BLaER1 (cell line): ENCODE data around the gene TTC39C.
A peak's percentile ranks its signal among the peaks of the same experiment; 100 is the strongest.

ENCODE experiments used
- H3K27ac ChIP-seq: shearing (Covaris generic); formaldehyde crosslinking; 2 replicates; pipeline ENCODE4 v1.8.1; 2022
- H3K27me3 ChIP-seq: shearing (Covaris generic); formaldehyde crosslinking; 2 replicates; pipeline ENCODE4 v1.8.1; 2022
- H3K36me3 ChIP-seq: shearing (Covaris generic); formaldehyde crosslinking; 2 replicates; pipeline ENCODE4 v1.8.1; 2022
- H3K4me1 ChIP-seq: shearing (Covaris generic); formaldehyde crosslinking; 2 replicates; pipeline ENCODE4 v1.8.1; 2022
- H3K4me2 ChIP-seq: shearing (Covaris generic); formaldehyde crosslinking; 2 replicates; pipeline ENCODE4 v1.8.1; 2022
- H3K4me3 ChIP-seq: shearing (Covaris generic); formaldehyde crosslinking; 2 replicates; pipeline ENCODE4 v1.8.1; 2022
- H3K9ac ChIP-seq: shearing (Covaris generic); formaldehyde crosslinking; 2 replicates; pipeline ENCODE4 v1.8.1; 2022
- H3K9me3 ChIP-seq: shearing (Covaris generic); formaldehyde crosslinking; 2 replicates; pipeline ENCODE4 v1.8.1; 2022
- H4K20me1 ChIP-seq: shearing (Covaris generic); formaldehyde crosslinking; 2 replicates; pipeline ENCODE4 v1.8.1; 2022
- Cebpa-rat ChIP-seq: shearing (Covaris generic); IDR thresholded peaks from 2 replicates; pipeline ENCODE4 v1.8.1; 2022

TTC39C gene

DNA sequence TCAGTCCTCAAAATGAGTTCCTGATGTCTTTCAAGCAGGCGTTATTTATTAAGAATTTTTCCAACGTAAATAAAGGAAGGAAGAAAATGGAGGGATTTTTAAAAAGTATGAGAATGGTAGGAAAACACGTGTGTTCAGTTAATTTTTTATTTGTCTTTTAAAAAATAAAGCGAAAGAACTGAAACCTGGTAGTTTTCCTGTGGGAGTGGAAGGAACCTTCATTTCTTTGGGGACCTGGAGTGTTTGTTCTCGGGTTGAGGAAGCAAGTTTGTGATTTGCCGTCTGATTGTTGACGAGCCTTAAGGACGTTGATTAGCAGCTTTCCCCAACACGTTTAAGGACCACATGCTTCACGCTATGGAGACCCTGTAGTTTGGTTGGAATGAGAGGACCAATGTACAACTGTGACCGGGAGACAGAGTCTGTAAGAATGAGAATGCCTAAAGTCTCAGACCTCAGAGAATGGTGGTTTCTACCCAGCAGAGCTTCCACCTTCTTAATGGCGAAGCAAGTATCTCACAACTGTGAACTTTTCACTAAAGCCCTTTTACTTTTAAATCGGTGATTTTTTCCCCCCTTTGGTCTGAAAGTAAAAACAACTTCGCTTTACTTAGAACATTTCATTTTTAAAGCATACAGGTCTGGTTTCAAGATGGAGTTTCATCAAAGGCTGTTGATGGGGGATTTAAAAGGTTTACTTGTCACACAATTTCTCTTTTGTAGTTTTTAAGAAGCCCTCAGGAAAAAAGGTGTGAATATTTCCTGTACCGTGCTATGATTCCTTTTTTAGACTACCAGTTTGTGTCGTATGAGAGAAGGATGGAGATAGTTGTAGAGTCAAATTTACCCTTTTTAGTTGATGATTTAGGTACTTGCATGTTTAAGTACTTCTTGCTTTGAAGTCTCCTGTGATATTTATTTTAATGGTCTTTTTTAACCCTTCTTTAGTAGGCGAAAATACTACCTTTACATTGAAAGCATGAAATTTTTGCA lies 1.4 kb downstream of the TTC39C start:
- H3K27ac ChIP-seq, result peak overlapping the region; percentile 94
- no peaks in the 10 kb centered on the region for H3K27me3 ChIP-seq
- no peak for TF ChIP-seq Cebpa-rat
- peak overlapping the region; percentile 88 for H3K4me2 ChIP-seq
- H4K20me1 ChIP-seq, result peaks cover 46% of the 10 kb centered on the region
- no peaks in the 10 kb centered on the region for H3K36me3 ChIP-seq
- peak overlapping the region; percentile 92 for H3K4me3 ChIP-seq
- peaks cover 80% of the 10 kb centered on the region for H3K4me1 ChIP-seq
- H3K9ac ChIP-seq, result peak overlapping the region; percentile 95
- no peaks in the 10 kb centered on the region for H3K9me3 ChIP-seq

DNA sequence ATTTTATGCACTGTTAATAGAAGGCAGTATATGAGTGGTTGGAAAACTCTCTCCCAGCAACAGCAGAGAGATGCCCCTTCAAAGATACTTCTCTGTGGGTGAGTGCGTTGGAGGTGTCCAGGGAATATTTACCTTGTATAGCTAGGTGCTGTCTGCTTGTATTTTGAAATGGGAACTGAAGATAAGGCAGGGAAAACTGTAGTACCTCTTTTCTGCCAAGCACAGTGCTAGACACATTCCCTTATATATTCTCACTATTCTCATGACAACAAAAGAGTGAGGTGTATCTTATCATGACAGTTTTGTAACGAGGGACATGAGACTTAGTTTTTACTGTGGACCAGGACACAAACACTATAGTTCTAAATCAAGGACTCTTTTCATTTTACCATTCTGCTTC lies 2.1 kb downstream of the TTC39C start:
- Histone ChIP-seq H3K4me2 (peak overlapping the region; percentile 88), H4K20me1 (peaks cover 53% of the 10 kb centered on the region), H3K9ac (peak overlapping the region; percentile 95; the same call in 1 of the 2 replicates), H3K4me1 (peaks cover 80% of the 10 kb centered on the region), H3K4me3 (peak overlapping the region; percentile 92), H3K9me3 (no peaks in the 10 kb centered on the region), H3K36me3 (no peaks in the 10 kb centered on the region), H3K27ac (no peak overlapping the region), H3K27me3 (no peaks in the 10 kb centered on the region)
- TF ChIP-seq Cebpa-rat, result no peak

DNA sequence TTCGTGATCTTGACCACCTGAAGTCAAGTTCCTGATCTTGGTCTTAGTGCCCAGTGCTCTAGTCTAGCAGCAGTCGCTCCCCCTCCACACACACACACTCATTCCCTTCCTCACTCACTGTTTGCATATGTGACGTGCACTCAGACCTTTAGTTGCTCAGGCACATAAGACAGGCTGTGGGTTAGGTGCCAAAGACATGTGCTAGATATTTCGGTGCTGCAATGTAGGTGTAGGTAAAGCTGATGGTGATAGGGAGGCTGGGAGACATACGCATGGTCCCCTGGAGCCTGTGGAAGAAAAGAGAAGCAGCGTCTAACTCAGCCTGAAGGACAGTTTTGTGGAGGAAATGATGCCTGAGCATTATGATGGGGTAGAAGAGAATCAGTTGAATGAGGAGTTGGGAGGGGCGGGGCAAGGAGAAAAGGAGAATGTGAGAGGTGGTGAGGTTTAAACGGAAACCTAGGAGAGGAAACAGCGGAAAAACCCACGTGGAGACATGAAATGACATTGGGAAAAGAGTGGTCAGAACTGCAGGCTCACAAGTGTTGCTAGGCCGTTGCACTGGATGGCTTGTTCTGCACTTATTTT lies 3.8 kb downstream of the TTC39C start:
- H3K4me1 ChIP-seq, result peaks cover 81% of the 10 kb centered on the region
- peaks cover 11% of the 10 kb centered on the region for H3K36me3 ChIP-seq
- peak overlapping the region; percentile 88 for H3K4me2 ChIP-seq
- TF ChIP-seq Cebpa-rat, result no peak
- peaks cover 71% of the 10 kb centered on the region for H4K20me1 ChIP-seq
- no peak overlapping the region for H3K9ac ChIP-seq
- no peaks in the 10 kb centered on the region for H3K27me3 ChIP-seq
- peak overlapping the region; percentile 48 for H3K27ac ChIP-seq
- no peak overlapping the region for H3K4me3 ChIP-seq
- H3K9me3 ChIP-seq, result no peaks in the 10 kb centered on the region

DNA sequence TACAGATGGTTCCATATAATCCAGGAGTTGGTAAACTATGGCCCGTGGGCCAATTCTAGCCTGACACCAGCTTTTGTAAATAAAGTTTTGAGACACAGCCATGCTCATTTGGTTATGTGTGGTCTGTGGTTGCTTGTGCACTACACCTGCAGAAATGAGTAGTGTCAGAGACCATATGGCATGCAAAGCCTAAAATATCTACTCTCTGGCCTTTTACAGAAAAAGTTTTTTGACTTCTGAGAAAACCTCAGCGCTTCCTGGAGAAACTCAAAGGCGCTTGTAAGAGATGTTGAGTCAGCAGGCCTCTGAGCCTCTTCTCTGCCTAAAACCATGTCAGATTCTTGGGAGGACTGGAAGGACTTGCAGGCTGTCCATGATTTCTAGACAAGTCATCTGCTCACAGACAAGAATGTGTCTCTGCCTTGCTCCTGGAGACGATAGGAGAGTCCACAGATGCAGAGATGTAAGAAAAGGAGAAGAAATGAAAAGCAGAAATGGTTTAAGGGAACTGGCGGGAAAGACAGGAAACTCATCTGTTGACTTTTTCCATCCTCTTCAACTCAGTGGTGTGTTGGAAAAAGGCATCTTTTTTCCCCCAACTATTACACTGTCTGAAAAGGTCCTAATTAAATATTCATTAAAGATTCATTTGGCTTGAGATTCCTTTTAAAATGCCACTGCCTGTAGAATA lies 5.2 kb downstream of the TTC39C start:
- Histone ChIP-seq H3K27me3 (no peaks in the 10 kb centered on the region), H4K20me1 (peaks cover 75% of the 10 kb centered on the region), H3K4me1 (peaks cover 77% of the 10 kb centered on the region), H3K4me2 (peak overlapping the region; percentile 88), H3K4me3 (peak overlapping the region; percentile 38; the same call in 1 of the 2 replicates), H3K9ac (peak overlapping the region; percentile 59; the same call in 1 of the 2 replicates), H3K9me3 (no peaks in the 10 kb centered on the region), H3K36me3 (peaks cover 21% of the 10 kb centered on the region), H3K27ac (peak overlapping the region; percentile 63; the same call in 1 of the 2 replicates)
- no peak for TF ChIP-seq Cebpa-rat

DNA sequence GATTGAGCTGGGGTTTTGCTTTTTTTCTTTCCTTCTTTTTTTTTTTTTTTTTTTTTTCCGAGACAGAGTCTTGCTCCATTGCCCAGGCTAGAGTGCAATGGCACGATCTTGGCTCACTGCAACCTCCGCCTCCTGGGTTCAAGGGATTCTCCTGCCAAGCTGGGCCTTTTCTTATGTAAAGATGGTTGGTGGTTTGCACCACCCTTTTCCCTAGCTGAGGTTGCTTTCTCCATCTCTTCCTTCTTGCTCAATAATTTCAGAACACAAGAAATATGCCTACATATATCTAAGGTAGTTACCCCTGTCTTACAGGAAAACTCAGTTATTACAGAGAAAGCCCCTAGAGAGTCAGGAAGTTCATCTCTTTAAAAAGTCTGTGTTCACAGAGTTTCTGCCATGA lies 7.0 kb downstream of the TTC39C start:
- Histone ChIP-seq H3K4me2 (peak overlapping the region; percentile 88), H3K9me3 (no peaks in the 10 kb centered on the region), H3K27ac (peak overlapping the region; percentile 63; the same call in 1 of the 2 replicates), H3K9ac (peak overlapping the region; percentile 25; the same call in 1 of the 2 replicates), H4K20me1 (peaks cover 90% of the 10 kb centered on the region), H3K4me3 (no peak overlapping the region), H3K36me3 (peaks cover 38% of the 10 kb centered on the region), H3K27me3 (no peaks in the 10 kb centered on the region), H3K4me1 (peaks cover 84% of the 10 kb centered on the region)
- no peak for TF ChIP-seq Cebpa-rat

DNA sequence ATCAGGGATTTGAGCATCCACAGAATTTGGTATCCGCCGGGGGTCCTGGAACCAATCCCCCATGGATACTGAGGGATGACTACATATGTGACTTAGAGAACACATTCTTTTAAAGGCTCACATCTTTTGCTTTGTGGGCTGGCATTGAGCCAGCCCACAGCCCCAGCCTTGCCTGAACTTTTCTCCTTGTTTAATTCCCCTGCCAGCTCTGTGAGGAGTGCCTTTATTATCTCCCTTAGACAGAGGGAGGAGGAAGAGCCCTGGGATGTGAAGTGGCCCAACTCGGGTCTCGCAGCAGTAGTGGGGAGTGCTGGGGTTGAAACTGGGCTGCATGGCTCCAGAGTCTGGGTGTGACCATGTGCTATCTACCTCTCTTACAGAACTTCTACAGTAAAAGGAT lies 7.6 kb downstream of the TTC39C start:
- peak overlapping the region; percentile 2; the same call in 1 of the 2 replicates for H3K9ac ChIP-seq
- TF ChIP-seq Cebpa-rat, result no peak
- peaks cover 90% of the 10 kb centered on the region for H4K20me1 ChIP-seq
- peak overlapping the region; percentile 88 for H3K4me2 ChIP-seq
- no peaks in the 10 kb centered on the region for H3K27me3 ChIP-seq
- H3K36me3 ChIP-seq, result peaks cover 44% of the 10 kb centered on the region
- no peaks in the 10 kb centered on the region for H3K9me3 ChIP-seq
- H3K27ac ChIP-seq, result no peak overlapping the region
- H3K4me1 ChIP-seq, result peaks cover 84% of the 10 kb centered on the region
- H3K4me3 ChIP-seq, result no peak overlapping the region

DNA sequence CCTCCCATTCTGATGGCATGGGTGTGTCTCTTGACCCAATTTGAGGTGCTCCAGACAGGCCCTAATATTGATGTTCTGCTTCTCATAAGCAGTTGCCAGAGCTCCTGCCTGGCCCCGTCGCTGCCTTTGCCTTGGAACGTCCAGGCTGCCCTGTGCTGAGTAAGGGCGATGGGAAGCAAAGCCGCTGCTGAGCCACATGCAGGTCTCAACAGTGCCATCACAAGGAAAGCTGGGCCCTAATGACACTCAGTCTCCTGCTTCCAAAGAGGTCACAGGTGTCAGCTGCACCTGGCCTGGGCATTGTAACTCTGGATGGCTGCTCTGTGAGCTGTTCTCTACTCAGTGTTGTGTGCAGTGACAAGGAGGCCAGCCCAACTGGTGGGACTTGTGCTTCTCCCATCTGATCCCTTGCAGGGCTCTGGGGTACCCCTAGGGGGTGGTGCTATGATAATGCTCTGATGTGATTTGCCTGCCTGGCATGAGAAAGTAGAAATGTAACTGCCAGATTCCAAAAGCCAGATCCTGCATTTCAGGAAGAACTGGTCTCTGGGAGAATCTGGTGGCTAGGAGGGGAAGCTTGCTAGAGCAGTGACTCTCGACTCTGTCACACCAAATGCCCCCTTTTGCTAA lies 8.7 kb downstream of the TTC39C start:
- Histone ChIP-seq H3K9ac (no peak overlapping the region), H3K4me3 (no peak overlapping the region), H3K27me3 (no peaks in the 10 kb centered on the region), H3K36me3 (peaks cover 46% of the 10 kb centered on the region), H4K20me1 (peaks cover 89% of the 10 kb centered on the region), H3K4me2 (no peak overlapping the region), H3K4me1 (peaks cover 75% of the 10 kb centered on the region), H3K27ac (no peak overlapping the region), H3K9me3 (no peaks in the 10 kb centered on the region)
- no peak for TF ChIP-seq Cebpa-rat

DNA sequence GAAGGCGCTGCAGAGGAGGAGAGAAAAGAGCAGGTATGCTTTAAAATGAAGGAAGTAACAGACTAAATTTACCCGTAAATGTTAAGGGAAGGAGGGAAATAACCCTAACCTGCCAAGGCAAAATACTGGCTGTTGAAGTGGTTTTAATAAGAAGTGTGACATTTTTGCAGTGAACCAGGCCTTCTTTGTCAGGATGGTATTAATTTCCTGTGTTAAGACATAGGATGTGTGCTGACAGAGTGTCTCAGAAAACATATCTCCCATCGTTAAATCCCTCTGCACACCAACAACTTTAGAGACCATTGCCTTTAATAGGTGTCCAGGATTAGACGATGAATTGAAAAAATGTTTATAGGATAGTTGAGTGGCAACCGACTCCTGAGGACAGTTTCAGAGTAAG lies 9.9 kb downstream of the TTC39C start:
- H3K4me1 ChIP-seq, result peaks cover 64% of the 10 kb centered on the region
- no peak overlapping the region for H3K9ac ChIP-seq
- H3K4me3 ChIP-seq, result no peak overlapping the region
- H3K27me3 ChIP-seq, result no peaks in the 10 kb centered on the region
- H3K36me3 ChIP-seq, result peaks cover 46% of the 10 kb centered on the region
- TF ChIP-seq Cebpa-rat, result no peak
- no peak overlapping the region for H3K27ac ChIP-seq
- no peak overlapping the region for H3K4me2 ChIP-seq
- H3K9me3 ChIP-seq, result no peaks in the 10 kb centered on the region
- peaks cover 89% of the 10 kb centered on the region for H4K20me1 ChIP-seq

DNA sequence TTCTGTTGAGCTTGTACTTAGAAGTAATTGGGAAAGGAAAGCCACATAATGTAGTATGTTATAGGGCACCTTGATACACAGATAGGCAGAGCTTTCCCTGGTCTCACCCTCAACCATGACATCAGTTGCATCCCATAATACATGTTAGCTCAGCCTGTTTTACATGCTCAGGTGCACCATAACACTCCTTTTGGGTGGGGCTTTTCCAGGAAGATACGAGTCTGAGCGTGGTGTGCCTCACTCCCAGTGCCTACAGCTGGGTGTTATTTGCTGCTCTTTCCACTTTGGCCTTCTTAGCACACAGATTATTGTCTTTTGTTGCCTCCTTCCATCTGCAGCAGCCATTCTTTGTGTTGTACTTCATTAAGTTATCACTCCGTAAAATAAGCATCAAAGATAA lies 11.9 kb downstream of the TTC39C start:
- no peak for TF ChIP-seq Cebpa-rat
- no peak overlapping the region for H3K9ac ChIP-seq
- H3K27ac ChIP-seq, result no peak overlapping the region
- peaks cover 89% of the 10 kb centered on the region for H4K20me1 ChIP-seq
- peak overlapping the region; percentile 27 for H3K4me2 ChIP-seq
- H3K36me3 ChIP-seq, result peaks cover 57% of the 10 kb centered on the region
- H3K27me3 ChIP-seq, result no peaks in the 10 kb centered on the region
- peaks cover 44% of the 10 kb centered on the region for H3K4me1 ChIP-seq
- no peak overlapping the region for H3K4me3 ChIP-seq
- H3K9me3 ChIP-seq, result peaks cover 3% of the 10 kb centered on the region; the same call in 1 of the 2 replicates
